Measurements from ENCODE around the gene C5AR1.
"Not testable (repeated sequence)": the region's sequence is repeated elsewhere in the genome, so short reads cannot be mapped to it uniquely, and the experiment has no call there.

The C5AR1 gene

GRCh38 chr19:47309608-47310007 lies at the start of gene C5AR1:
Gene C5AR1, plus strand, starts transcription at chr19:47309861. Its CDS starts 35 bp downstream, at chr19:47309896.
- DNase-seq (ENCODE audit: low read depth in 2 of 2): no peak

- DNase-seq (ENCODE audit: low read depth in 2 of 2): no peak
Measured at GRCh38 chr19:47260476-47260875, 49.2 kb upstream of the C5AR1 start.

GRCh38 chr19:47261946-47262793 lies 47.5 kb upstream of the C5AR1 start:
- DNase-seq (ENCODE audit: low read depth in 2 of 2): not testable (repeated sequence)

GRCh38 chr19:47264629-47265028 lies 45.0 kb upstream of the C5AR1 start:
- DNase-seq (ENCODE audit: low read depth in 2 of 2): no peak

GRCh38 chr19:47266401-47266941 lies 43.2 kb upstream of the C5AR1 start:
- DNase-seq (ENCODE audit: low read depth in 2 of 2): no peak

GRCh38 chr19:47267350-47267759 lies 42.3 kb upstream of the C5AR1 start:
- no peak for DNase-seq (ENCODE audit: low read depth in 2 of 2)

- DNase-seq (ENCODE audit: low read depth in 2 of 2): no peak
Measured at GRCh38 chr19:47268028-47268427, 41.6 kb upstream of the C5AR1 start.

- no peak for DNase-seq (ENCODE audit: low read depth in 2 of 2)
Measured at GRCh38 chr19:47269596-47269995, 40.1 kb upstream of the C5AR1 start.

- DNase-seq (ENCODE audit: low read depth in 2 of 2): no peak
Measured at GRCh38 chr19:47270408-47270807, 39.3 kb upstream of the C5AR1 start.

GRCh38 chr19:47271949-47272348 lies 37.7 kb upstream of the C5AR1 start:
- no peak for DNase-seq (ENCODE audit: low read depth in 2 of 2)

GRCh38 chr19:47272448-47273312 lies 37.0 kb upstream of the C5AR1 start:
- peak in 1 of 2 donors; percentile 37 for DNase-seq (ENCODE audit: low read depth in 2 of 2)

- peak; percentile 82 to 86 for DNase-seq (ENCODE audit: low read depth in 2 of 2)
Measured at GRCh38 chr19:47273313-47274070, 36.2 kb upstream of the C5AR1 start.

- peak; percentile 100 for DNase-seq (ENCODE audit: low read depth in 2 of 2)
Measured at GRCh38 chr19:47274071-47274890, 35.4 kb upstream of the C5AR1 start, which contains the start of gene INAFM1. Gene INAFM1, plus strand, starts transcription at chr19:47274885. Its CDS starts 35 bp downstream, at chr19:47274920.

GRCh38 chr19:47274891-47275761 lies 34.5 kb upstream of the C5AR1 start:
- no peak for DNase-seq (ENCODE audit: low read depth in 2 of 2)

- no peak for DNase-seq (ENCODE audit: low read depth in 2 of 2)
Measured at GRCh38 chr19:47275791-47276461, 33.7 kb upstream of the C5AR1 start.

- DNase-seq (ENCODE audit: low read depth in 2 of 2): not testable (repeated sequence)
Measured at GRCh38 chr19:47276513-47276912, 33.1 kb upstream of the C5AR1 start.

- DNase-seq (ENCODE audit: low read depth in 2 of 2): peak; percentile 59 to 71
Measured at GRCh38 chr19:47280183-47280797, 29.4 kb upstream of the C5AR1 start.

- no peak for DNase-seq (ENCODE audit: low read depth in 2 of 2)
Measured at GRCh38 chr19:47283405-47284059, 26.1 kb upstream of the C5AR1 start.

All from stimulated activated CD4-positive, alpha-beta T cell treated with anti-CD3 and anti-CD28 coated beads, Interleukin-4, amount 100 ng/mL, for 48 hours (primary cell).